HFF-Myc (cell line): ENCODE measurements around the gene SMG6.

ENCODE experiments used
- DNase-seq: peaks from one replicate; pipeline ENCODE4 v3.0.0-alpha.2; 2011; ENCODE audit warnings: low read depth; ENCODE audit errors: extremely low read depth
- H3K4me3 ChIP-seq: replicated peaks from 2 replicates; pipeline ENCODE4 v1.5.1; 2011; ENCODE audit warnings: low read depth, mild to moderate bottlenecking, control low read depth, low read length
- CTCF ChIP-seq: IDR thresholded peaks from 2 replicates; pipeline ENCODE4 v1.5.1; 2012; ENCODE audit warnings: mild to moderate bottlenecking, low read depth, low read length, control low read depth; ENCODE audit errors: missing control alignments

SMG6 gene

GRCh38 chr17:2233441-2233947 lies 70.1 kb downstream of the SMG6 start:
- no peak overlapping the region for H3K4me3 ChIP-seq
- TF ChIP-seq CTCF: no peak
- DNase-seq: no peak

GRCh38 chr17:2232244-2232638 lies 71.3 kb downstream of the SMG6 start:
- peak; percentile 78 for DNase-seq
- no peak for TF ChIP-seq CTCF
- H3K4me3 ChIP-seq: no peak overlapping the region

GRCh38 chr17:2230877-2231276 lies 72.7 kb downstream of the SMG6 start:
- DNase-seq: no peak
- TF ChIP-seq CTCF: no peak
- H3K4me3 ChIP-seq: no peak overlapping the region

- H3K4me3 ChIP-seq: no peak overlapping the region
- DNase-seq: no peak
- no peak for TF ChIP-seq CTCF
These were observed 76.4 kb downstream of the SMG6 start for GRCh38 chr17:2227025-2227699.

GRCh38 chr17:2223617-2223927 lies 80.0 kb downstream of the SMG6 start:
- no peak for DNase-seq
- no peak for TF ChIP-seq CTCF
- no peak overlapping the region for H3K4me3 ChIP-seq

GRCh38 chr17:2222901-2223616 lies 80.5 kb downstream of the SMG6 start:
- no peak for TF ChIP-seq CTCF
- H3K4me3 ChIP-seq: no peak overlapping the region
- DNase-seq: no peak

- DNase-seq: no peak
- no peak for TF ChIP-seq CTCF
- H3K4me3 ChIP-seq: no peak overlapping the region
These were observed 81.3 kb downstream of the SMG6 start for GRCh38 chr17:2222301-2222700.
